K562 (cell line): Measurements from ENCODE around the gene GGCT. TPM values are rescaled to one million over a fixed set of nuclear protein-coding genes. Genes with fewer than 3 reads are reported as not detected.

Experiments used
- ASH1L ChIP-seq: fragments of 450-650 bp; IDR thresholded peaks from 2 replicates; pipeline ENCODE4 v1.6.1; 2018; ENCODE audit warnings: borderline replicate concordance, mild to moderate bottlenecking, low read depth; ENCODE audit not compliant: partially characterized antibody
- CREB3 ChIP-seq: fragments of 450-650 bp; conservative IDR thresholded peaks from 2 replicates; pipeline ENCODE4 v1.6.1; 2016; ENCODE audit warnings: missing genetic modification characterization, low read depth, mild to moderate bottlenecking, missing compliant biosample characterization, moderate library complexity
- EP300 ChIP-seq: IDR thresholded peaks from 2 replicates; pipeline ENCODE4 v1.6.1; 2012; ENCODE audit warnings: low read length, improper control_type of control experiment
- FOS ChIP-seq: IDR thresholded peaks from 3 replicates; pipeline ENCODE4 v1.6.1; 2011; ENCODE audit not compliant: insufficient read length; ENCODE audit errors: extremely low read depth
- GABPB1 ChIP-seq: sonication (generic); formaldehyde crosslinking; IDR thresholded peaks from 2 replicates; pipeline ENCODE4 v1.8.0; 2022; ENCODE audit warnings: mild to moderate bottlenecking, missing genetic modification reagents
- HDAC8 ChIP-seq: fragments of 450-650 bp; IDR thresholded peaks from 2 replicates; pipeline ENCODE4 v1.6.1; 2016; ENCODE audit warnings: mild to moderate bottlenecking, missing genetic modification characterization, moderate library complexity, missing compliant biosample characterization
- HIVEP1 ChIP-seq: fragments of 250-450 bp; sonication (Bioruptor Pico); IDR thresholded peaks from 2 replicates; pipeline ENCODE4 v1.4.0; 2020; ENCODE audit warnings: mild to moderate bottlenecking
- KAT8 ChIP-seq: fragments of 450-650 bp; IDR thresholded peaks from 2 replicates; pipeline ENCODE4 v1.6.1; 2016; ENCODE audit warnings: low read depth, mild to moderate bottlenecking
- MCM7 ChIP-seq, 2 experiments: fragments of 450-650 bp; IDR thresholded peaks; 2 replicates each; pipeline ENCODE4 v1.6.1; 2016 to 2018
- MEIS2 ChIP-seq: fragments of 450-650 bp; IDR thresholded peaks from 2 replicates; pipeline ENCODE4 v1.6.1; 2014; ENCODE audit warnings: mild to moderate bottlenecking; ENCODE audit not compliant: partially characterized antibody
- NRF1 ChIP-seq, 2 experiments: fragments of 450-650 bp; IDR thresholded peaks in 1 of 2; conservative IDR thresholded peaks in 1 of 2; 2 replicates each; pipeline ENCODE4 v1.6.1; 2014; ENCODE audit warnings: mild to moderate bottlenecking in 2 of 2
- SMAD2 ChIP-seq: fragments of 150-350 bp; IDR thresholded peaks from 2 replicates; pipeline ENCODE4 v1.6.1; 2014; ENCODE audit warnings: low read depth, mild to moderate bottlenecking, low read length
- TAF7 ChIP-seq: fragments of 450-650 bp; IDR thresholded peaks from 2 replicates; pipeline ENCODE4 v1.6.1; 2016; ENCODE audit warnings: missing genetic modification characterization, missing compliant biosample characterization
- THRAP3 ChIP-seq: fragments of 450-650 bp; IDR thresholded peaks from 2 replicates; pipeline ENCODE4 v1.6.1; 2016; ENCODE audit warnings: mild to moderate bottlenecking, inconsistent platforms, borderline replicate concordance
- VEZF1 ChIP-seq: fragments of 200-800 bp; sonication (Bioruptor generic); IDR thresholded peaks from 2 replicates; pipeline ENCODE4 v1.6.1; 2017; ENCODE audit warnings: missing genetic modification characterization, missing compliant biosample characterization
- XRCC3 ChIP-seq: fragments of 450-650 bp; IDR thresholded peaks from 2 replicates; pipeline ENCODE4 v1.6.1; 2017; ENCODE audit warnings: mild to moderate bottlenecking, moderate library complexity
- ZBTB7A ChIP-seq: IDR thresholded peaks from 2 replicates; pipeline ENCODE4 v1.6.1; 2011; ENCODE audit warnings: low read depth, mild to moderate bottlenecking, low read length, moderate library complexity, borderline replicate concordance; ENCODE audit not compliant: control insufficient read depth
- ZC3H4 ChIP-seq: sonication (generic); formaldehyde crosslinking; IDR thresholded peaks from 2 replicates; pipeline ENCODE4 v1.9.0; 2021; ENCODE audit warnings: missing genetic modification reagents, borderline replicate concordance
- ZNF232 ChIP-seq: sonication (generic); formaldehyde crosslinking; IDR thresholded peaks from 2 replicates; pipeline ENCODE4 v1.8.0; 2022; ENCODE audit warnings: mild to moderate bottlenecking, missing genetic modification reagents
- ZNF408 ChIP-seq: fragments of 250-450 bp; sonication (Bioruptor Pico); IDR thresholded peaks from 2 replicates; pipeline ENCODE4 v1.4.0; 2020; ENCODE audit warnings: low read depth, mild to moderate bottlenecking, moderate library complexity
- ZNF518B ChIP-seq: fragments of 250-450 bp; sonication (Bioruptor Pico); IDR thresholded peaks from 2 replicates; pipeline ENCODE4 v1.5.0; 2021; ENCODE audit warnings: mild to moderate bottlenecking, moderate library complexity
- ZNF75A ChIP-seq: fragments of 450-650 bp; formaldehyde crosslinking; IDR thresholded peaks from 2 replicates; pipeline ENCODE4 v1.4.0; 2020; ENCODE audit warnings: mild to moderate bottlenecking
- ZNF785 ChIP-seq: fragments of 250-450 bp; sonication (Bioruptor Pico); IDR thresholded peaks from 2 replicates; pipeline ENCODE4 v1.4.0; 2020; ENCODE audit warnings: mild to moderate bottlenecking
- polyA plus RNA-seq, 8 experiments: library from polyadenylated mRNA; depleted of rRNA in 4 of 8; stranded (reverse) in 5 of 8; unstranded in 3 of 8; fragments of >200 nt; fragmentation: Nextera tagmentation in 2 of 8; fragmentation: Illumina TruSeq in 1 of 8; extraction: Ambion mirVana in 2 of 8; extraction: Trizol in 1 of 8; gene quantifications; 2 replicates each; pipeline versions ENCODE4 v1.2.1 to v1.2.3, GENCODE V29; 2011 to 2014; ENCODE audit warnings: inconsistent platforms in 1 of 8, missing spikeins in 1 of 8
- total RNA-seq, 7 experiments: library from RNA; depleted of rRNA in 6 of 7; stranded (reverse); fragments of >200 nt in 6 of 7; fragmentation: Illumina TruSeq in 2 of 7; extraction: Trizol in 2 of 7; gene quantifications; 2 replicates each; pipeline versions ENCODE4 v1.2.1 to v1.2.3, GENCODE V29; 2011 to 2021; ENCODE audit warnings: low replicate concordance in 1 of 7

The GGCT gene
- total and polyA plus RNA-seq, 9 of the 15 experiments (the other 6 are each of a cell fraction or from before 2014, with no cell fraction given), result 79.0 to 349 (median 136) TPM

- TF ChIP-seq ZNF518B (CRISPR knock-in tag) (no peak), THRAP3 (no peak), HDAC8 (tag) (no peak), ZNF408 (CRISPR knock-in tag) (no peak), TAF7 (tag) (no peak), ZNF232 (CRISPR knock-in tag) (no peak), ZC3H4 (CRISPR knock-in tag) (no peak), FOS (no peak), MEIS2 (no peak), XRCC3 (no peak), VEZF1 (CRISPR knock-in tag) (peak; percentile 86), ZNF785 (CRISPR knock-in tag) (no peak), EP300 (no peak), KAT8 (no peak), CREB3 (tag) (no peak), GABPB1 (peak; percentile 58; the same call in 1 of the 2 replicates), NRF1 (conservative IDR thresholded peaks at IDR 0.05 in 1 of 2, IDR thresholded peaks at IDR 0.05 in 1 of 2) (peak; percentile 75 to 78), MCM7 (IDR thresholded peaks at IDR 0.05) (no peak), ASH1L (no peak), SMAD2 (no peak), ZBTB7A (peak; percentile 93), ZNF75A (no peak), HIVEP1 (CRISPR knock-in tag) (no peak)
These were observed 26.1 kb downstream of the GGCT start, which contains the start of gene NOD1 (continued) for GRCh38 chr7:30478349-30479201.
